GM18867 (cell line): ENCODE measurements around the gene IRAK3.

Experiments used
- ATAC-seq: cut with Tn5 transposase; IDR thresholded peaks from one replicate; pipeline ENCODE4 v1.9.1; 2021; ENCODE audit warnings: mild to moderate bottlenecking, moderate library complexity; ENCODE audit not compliant: unreplicated experiment

IRAK3 gene

GRCh38 chr12:66252771-66253170 is 63.8 kb downstream of the IRAK3 start:
- no peak for ATAC-seq

DNA sequence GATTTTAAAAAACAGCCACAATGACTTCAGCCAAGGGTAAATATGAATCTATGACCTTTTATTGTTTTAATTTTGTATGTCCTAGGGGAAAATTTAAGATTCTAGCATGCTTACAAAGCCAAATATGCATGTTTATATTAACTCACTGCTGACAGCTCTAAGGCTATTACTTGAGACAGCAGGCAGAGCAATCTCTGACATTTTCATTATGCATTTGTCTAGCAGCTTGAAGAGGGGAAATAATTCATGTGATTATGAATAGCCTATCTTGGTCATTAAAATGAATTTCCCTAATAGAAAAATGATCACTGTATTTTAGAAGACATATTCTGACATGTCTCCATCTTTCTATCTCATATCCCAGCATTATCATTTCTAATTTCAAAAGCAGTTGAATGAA is 66.7 kb downstream of the IRAK3 start:
- no peak for ATAC-seq

- no peak for ATAC-seq
These were observed 69.0 kb downstream of the IRAK3 start for GRCh38 chr12:66258011-66258410.

DNA sequence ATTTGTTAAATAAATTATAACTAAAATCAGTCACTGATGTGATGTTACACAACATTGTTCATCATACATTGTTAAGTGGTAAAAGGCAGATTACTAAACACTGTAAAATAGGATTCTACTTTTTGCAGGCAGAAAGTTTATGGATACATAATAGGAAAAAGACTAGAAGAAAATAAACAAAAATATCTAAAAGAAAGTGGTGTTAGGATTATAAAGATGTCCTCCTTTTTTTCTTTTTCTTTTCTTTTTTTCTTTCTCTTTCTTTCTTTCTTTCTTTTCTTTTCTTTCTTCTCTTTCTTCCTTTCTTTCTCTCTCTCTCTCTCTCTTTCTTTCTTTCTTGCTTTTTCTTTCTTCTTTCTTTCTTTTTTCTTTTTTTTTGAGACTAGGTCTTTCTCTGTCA is 73.7 kb downstream of the IRAK3 start:
- ATAC-seq, result no peak

GRCh38 chr12:66268562-66268961 is 79.5 kb downstream of the IRAK3 start:
- ATAC-seq, result no peak

DNA sequence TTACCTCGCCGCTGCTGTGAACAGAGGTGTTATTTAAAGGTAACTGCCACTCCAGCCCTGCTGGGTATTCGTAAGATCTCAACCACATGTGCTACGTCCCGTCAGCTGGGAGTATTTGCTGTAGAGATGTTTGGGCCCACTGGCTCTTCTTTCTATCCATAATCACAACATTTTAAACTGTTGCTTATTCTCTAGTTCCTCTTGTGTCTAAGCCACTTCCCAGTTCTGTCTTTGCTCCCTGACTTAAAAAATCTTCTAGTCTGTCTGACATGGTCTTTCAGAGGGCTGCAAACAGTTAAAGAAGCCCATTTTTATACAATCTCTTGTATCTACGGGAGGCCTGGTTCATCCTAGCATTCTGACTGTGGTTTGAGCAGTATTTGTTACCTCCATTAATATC is 80.1 kb downstream of the IRAK3 start:
- no peak for ATAC-seq

DNA sequence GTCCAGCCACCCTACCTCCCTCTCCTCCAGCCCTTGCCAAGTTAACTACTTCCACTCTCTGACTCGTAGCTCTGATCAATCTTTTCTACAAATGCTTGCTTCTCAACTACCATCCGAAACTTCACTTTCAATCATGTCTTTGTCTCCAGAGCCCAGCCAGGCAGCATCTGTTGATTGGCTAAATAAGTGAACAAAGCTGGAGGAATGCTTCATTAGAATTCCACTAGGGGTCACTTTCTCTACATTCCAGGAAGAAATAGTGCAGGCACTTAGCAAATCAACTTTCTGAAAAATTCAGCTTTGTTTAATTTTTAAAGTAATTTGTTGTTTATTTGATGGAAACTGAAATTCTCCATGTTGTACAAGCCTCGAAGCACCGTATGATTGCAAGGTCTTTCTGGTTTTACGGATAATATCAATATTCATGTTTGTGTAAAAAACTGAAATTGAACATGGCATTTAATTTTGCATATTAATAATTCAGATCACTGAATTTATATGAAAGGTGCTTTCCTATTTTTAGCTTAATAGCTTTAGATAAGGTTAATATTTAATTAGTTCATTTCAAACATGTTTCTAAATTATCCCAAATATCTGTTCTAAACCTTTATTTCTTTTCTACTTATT is 80.9 kb downstream of the IRAK3 start:
- peak; percentile 57 for ATAC-seq

DNA sequence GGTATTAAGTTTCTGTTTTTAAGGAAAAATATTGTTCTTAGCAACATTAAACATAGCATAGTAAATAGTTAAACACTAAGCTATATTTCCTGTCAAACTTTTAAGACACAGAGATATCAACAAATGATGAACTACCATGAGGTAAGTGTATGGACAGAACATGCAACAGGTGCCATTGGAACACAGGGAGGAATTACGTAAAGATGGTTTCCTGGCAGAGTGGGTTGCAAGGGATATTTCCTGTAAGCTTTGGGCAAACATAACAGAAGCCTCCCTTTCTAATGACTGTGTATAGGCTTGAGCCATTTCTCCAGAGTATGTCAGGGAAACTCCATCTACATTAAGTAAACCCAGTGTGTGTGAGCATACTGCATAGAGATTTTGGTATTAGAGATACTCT is 81.6 kb downstream of the IRAK3 start:
- no peak for ATAC-seq

- ATAC-seq, result no peak
These were observed 83.6 kb downstream of the IRAK3 start for GRCh38 chr12:66272650-66273049.

- no peak for ATAC-seq
These were observed 84.1 kb downstream of the IRAK3 start for GRCh38 chr12:66273147-66273546.

DNA sequence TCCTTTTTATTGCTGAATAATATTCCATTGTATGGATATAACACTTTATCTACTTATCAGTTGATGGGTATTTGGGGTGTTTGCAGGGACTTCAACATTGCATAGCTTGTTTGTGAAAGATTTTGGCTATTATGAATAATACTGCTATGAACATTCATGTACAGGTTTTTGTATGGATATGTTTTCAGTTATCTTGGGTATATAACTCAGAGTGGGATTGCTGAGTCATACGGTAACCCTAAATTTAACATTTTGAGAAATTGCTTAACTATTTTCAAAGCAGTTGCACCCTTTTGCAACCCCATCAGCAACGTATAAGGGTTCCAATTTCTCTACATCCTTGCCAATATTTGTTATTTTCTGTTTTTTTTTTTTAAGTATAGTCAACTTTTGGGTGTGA is 86.0 kb downstream of the IRAK3 start:
- ATAC-seq, result no peak

GRCh38 chr12:66279123-66279712 is 90.2 kb downstream of the IRAK3 start:
- peak; percentile 43 for ATAC-seq

- no peak for ATAC-seq
These were observed 91.5 kb downstream of the IRAK3 start for GRCh38 chr12:66280561-66280960.

GRCh38 chr12:66282244-66282643 is 93.2 kb downstream of the IRAK3 start:
- no peak for ATAC-seq

DNA sequence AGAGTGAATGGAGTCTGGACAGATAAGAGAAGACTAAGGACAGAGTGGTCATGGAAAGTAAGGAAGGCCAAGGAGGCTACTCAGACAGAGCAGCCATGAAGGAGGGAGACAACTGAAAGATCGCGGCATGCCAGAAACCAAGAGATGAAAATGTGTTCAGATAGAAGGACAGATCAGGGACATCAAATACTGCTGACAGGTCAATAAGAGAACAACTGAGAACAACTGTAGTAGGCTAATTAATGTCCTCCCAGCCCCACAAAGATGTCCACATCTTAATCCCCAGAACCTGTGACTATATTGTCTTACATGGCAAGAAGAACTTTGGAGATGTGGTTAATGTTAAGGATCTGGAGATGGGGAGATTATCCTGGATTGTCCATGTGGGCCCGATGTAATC is 98.3 kb downstream of the IRAK3 start:
- ATAC-seq, result no peak

DNA sequence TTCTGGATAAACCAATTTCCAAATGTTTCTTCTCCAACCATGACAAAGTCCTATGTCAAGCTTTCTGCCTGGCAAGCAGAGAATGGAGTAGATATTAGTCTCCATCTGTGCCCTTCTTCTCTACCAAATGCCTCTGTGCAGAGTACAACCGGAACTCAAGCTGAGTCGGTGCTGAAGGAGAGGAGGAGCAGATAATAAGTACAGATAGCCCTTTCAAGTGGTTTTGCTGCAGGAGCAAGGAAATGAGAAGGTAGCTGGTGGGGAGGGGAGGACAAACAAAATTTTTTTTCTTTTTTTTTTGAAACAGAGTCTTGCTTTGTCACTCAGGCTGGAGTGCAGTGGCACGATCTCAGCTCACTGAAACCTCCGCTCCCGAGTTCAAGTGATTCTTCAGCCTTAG is 99.1 kb downstream of the IRAK3 start:
- no peak for ATAC-seq

DNA sequence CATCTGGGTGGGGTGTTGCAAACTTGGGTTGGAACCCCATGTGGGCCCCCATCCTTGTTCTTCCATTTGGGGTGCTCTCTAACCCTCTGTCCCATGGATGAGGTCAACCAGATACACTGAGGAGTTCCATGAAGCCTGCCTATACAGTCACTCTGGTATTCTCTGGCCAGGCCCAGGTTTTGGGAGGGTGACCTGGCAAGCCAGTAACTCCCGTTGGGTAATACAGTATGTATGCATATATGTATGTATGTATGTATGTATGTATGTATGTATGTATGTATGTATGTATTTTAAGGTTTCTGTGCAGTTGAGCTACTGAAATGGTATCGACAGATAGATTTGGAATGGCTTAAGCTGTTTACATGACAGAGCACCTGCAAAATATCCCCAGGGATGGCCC is 100.5 kb downstream of the IRAK3 start:
- no peak for ATAC-seq

DNA sequence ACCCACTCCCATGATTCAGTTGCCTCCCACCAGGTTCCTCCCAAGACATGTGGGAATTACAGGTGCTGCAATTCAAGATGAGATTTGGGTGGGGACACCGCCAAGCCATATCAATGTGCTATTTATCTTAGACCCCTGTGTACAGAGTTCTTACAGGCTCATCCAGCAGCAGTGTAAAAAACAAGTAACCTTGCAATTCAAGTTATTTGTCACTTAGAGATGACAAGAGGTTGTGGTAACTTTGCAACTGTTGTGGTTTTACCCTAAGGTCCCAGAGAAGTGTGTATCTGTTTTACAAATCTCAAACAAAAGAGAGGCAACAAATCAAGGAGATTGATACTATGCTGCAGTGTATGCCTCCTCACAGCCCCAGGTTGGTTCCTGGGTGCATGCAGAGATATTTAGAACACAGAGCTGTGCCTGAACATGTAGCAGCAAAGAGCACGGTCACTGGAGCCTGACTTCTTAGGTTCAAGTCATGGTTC is 101.7 kb downstream of the IRAK3 start:
- no peak for ATAC-seq

- no peak for ATAC-seq
These were observed 107.2 kb downstream of the IRAK3 start for GRCh38 chr12:66296176-66296683.

GRCh38 chr12:66297080-66297479 is 108.1 kb downstream of the IRAK3 start:
- no peak for ATAC-seq

- ATAC-seq, result no peak
These were observed 108.9 kb downstream of the IRAK3 start for GRCh38 chr12:66297923-66298322.

DNA sequence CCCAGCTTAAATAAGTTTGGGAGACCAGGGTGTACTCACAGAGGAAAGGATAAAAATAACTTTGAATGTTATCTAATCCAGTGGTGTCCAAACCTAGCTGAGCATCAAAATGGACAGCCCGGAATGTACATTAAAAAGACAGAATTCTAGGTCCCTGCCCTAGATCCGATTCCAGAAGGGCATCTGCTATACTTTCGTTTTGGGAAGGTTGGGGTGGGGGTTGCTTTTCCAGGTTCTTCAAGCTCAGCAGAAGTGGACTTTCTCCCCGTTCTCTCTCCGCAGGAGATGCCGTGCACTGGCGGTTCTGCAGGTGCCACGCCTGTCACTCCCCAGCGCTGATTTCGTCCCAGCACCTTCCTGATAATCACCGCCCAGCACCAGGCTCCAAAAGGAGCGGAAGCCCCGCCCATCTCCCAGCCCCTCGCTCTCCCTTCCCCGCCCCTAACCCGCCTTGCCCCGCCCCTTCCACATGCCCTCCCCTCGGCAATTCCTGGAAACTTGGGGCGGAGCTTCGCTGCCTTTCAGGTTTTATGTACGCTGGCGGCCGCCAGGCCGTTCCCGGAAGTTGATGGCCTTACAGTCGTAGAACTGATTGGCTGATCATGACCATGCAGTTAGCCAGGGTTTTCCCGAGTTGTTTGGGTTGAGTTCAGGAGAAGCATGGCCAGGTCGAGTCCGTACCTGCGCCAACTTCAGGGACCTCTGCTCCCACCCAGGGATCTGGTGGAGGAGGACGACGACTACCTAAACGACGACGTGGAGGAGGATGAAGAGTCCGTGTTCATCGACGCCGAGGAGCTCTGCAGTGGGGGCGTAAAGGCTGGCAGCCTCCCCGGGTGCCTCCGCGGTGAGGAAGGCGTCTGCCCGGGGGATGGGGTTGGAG is 113.2 kb downstream of the IRAK3 start, which contains the start of gene HELB:
Gene HELB, plus strand, starts transcription at position 550 of the 883 bp plus-strand sequence. Its CDS starts 111 bp downstream, at position 661.
- peak; percentile 86 for ATAC-seq
